Ureter (tissue), 1 donor: ENCODE results near the gene SLC24A2. TPM values are rescaled to one million over a fixed set of nuclear protein-coding genes. Genes with fewer than 3 reads are reported as not detected.

Experiments used
- DNase-seq: peaks from one replicate; pipeline ENCODE4 v3.0.0-alpha.2; 2020; ENCODE audit warnings: low spot score
- total RNA-seq: library from RNA; stranded (reverse); gene quantifications from one replicate; pipeline ENCODE4 v1.2.4, GENCODE V29; 2023
- donor health status: DM: yes; HTN: yes; CAD: no.

Gene SLC24A2
- total RNA-seq, 1 donor from 2014 or later = 0.05 TPM

- DNase-seq = no peak
Measured at GRCh38 chr9:19759066-19759465, 29.8 kb downstream of the SLC24A2 start.

GRCh38 chr9:19757745-19758144 lies 31.1 kb downstream of the SLC24A2 start:
- DNase-seq = no peak

GRCh38 chr9:19754921-19755320 lies 33.9 kb downstream of the SLC24A2 start:
- no peak for DNase-seq

GRCh38 chr9:19748278-19749126 lies 40.3 kb downstream of the SLC24A2 start:
- DNase-seq = no peak

- no peak for DNase-seq
Measured at GRCh38 chr9:19746223-19746622, 42.6 kb downstream of the SLC24A2 start.

- DNase-seq = no peak
Measured at GRCh38 chr9:19741178-19741577, 47.7 kb downstream of the SLC24A2 start.
